HG03066 (cell line): ENCODE data around the gene MCUR1.
"Not testable (repeated sequence)": the region's sequence is repeated elsewhere in the genome, so short reads cannot be mapped to it uniquely, and the experiment has no call there.

Experiments used
- ATAC-seq: cut with Tn5 transposase; IDR thresholded peaks from one replicate; pipeline ENCODE4 v1.9.1; 2021; ENCODE audit warnings: low read depth; ENCODE audit not compliant: unreplicated experiment

MCUR1 gene, protein sequence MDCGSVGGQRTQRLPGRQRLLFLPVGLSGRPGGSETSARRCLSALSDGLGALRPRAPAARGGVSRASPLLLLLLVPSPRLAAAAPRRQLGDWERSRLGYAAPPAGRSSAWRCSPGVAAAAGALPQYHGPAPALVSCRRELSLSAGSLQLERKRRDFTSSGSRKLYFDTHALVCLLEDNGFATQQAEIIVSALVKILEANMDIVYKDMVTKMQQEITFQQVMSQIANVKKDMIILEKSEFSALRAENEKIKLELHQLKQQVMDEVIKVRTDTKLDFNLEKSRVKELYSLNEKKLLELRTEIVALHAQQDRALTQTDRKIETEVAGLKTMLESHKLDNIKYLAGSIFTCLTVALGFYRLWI

DNA sequence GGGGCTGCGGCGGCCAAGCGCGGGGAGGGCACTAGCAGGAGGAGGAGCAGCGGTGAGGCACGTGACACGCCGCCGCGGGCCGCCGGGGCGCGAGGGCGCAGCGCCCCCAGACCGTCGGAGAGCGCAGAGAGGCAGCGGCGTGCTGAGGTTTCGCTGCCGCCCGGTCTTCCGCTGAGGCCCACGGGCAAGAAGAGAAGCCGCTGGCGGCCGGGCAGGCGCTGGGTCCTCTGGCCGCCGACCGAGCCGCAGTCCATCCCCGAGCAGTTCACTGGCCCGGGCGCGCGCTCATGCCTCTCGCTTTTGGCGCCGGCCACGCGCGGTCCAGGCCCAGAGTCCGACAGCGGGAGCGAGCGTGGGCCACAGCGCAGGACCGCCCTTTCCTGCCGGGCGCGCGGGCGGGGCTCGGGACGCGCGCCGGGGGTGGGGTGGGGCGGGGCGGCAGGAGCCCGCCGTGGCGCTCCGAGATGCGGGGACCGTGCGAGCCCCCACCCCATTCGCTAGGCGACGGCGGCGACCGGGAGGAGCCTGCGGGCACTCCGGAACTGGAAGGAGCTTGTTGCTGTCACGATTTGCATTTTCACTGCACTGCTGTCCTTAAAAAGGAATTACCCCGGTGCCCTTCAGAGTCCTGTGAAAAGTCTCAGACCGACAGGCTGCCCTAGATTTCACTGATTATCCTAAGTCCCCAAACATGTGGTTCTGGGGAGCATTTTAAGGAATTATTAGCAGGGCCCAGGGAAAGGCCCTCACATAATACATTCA lies at the start of gene MCUR1:
MCUR1 (minus strand) TSS at position 382 of the 762 bp plus-strand sequence; CDS start at position 254, 128 bp downstream.
- peak; percentile 78 for ATAC-seq

DNA sequence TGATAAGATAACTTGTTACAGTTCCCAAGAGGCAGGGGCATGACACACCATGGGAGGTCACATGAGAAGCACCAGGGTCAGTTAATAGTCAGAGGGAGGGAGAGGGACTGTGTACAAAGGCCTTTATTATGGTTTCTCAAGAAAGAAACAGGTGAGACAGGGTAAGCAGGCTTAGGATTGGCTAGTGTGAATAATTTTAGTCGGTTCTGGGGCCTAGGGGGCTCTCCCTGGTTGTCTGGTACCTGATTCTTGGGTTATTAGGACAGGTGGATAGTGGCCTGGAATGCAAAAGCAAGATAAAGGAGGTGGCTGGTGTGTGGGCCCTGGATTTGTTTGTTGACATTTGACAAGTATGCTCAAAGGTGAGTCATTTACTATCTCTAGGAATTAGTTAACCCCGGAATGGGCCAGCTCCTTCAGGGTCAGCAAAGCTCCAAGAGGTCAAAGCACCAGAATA lies 49.4 kb upstream of the MCUR1 start:
- ATAC-seq = no peak

DNA sequence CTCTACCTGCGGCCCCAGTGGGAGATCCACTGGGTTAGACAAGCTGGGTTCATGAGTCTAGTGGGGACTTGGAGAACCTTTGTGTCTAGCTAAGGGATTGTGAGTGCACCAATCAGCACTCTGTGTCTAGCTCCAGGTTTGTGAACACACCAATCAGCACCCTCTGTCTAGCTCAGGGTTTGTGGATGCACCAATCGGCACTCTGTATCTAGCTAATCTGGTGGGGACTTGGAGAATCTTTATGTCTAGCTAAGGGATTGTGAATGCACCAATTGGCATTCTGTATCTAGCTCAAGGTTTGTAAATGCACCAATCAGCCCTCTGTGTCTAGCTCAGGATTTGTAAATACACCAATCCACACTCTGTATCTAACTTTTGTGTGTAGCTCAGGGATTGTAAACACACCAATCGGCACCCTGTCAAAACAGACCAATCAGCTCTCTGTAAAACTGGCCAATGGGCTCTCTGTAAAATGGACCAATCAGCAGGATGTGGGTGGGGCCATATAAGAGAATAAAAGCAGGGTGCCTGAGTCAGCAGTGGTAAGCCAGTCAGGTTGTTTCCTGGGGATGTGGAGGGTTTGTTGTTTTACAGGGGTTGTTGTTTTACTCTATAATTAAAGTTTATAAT lies 46.3 kb upstream of the MCUR1 start:
- not testable (repeated sequence) for ATAC-seq

GRCh38 chr6:13859871-13860555 lies 45.7 kb upstream of the MCUR1 start:
- no peak for ATAC-seq

DNA sequence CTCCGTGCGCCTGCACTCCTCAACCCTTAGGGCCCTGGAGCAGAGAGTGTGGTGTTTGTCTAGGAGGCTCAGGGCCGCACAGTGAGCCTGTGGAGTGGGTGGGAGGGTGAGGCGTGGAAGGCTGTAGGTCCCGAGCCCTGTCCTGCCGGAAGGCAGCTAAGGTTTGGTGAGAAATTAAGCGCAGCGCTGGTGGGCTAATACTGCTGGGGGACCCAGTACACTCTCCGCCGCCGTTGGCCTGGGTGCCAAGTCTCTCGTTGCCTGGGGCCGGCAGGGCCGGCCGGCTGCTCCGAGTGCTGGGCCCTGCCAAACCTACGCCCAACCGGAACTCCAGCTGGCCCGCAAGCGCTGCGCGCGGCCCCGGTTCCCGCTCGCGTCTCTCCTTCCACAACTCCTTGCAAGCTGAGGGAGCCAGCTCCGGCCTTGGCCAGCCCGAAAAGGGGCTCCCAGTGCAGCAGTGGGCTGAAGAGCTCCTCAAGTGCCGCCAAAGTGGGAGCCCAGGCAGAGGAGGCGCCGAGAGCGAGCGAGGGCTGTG lies 40.4 kb upstream of the MCUR1 start:
- no peak for ATAC-seq

GRCh38 chr6:13853871-13854270 lies 39.5 kb upstream of the MCUR1 start:
- no peak for ATAC-seq

DNA sequence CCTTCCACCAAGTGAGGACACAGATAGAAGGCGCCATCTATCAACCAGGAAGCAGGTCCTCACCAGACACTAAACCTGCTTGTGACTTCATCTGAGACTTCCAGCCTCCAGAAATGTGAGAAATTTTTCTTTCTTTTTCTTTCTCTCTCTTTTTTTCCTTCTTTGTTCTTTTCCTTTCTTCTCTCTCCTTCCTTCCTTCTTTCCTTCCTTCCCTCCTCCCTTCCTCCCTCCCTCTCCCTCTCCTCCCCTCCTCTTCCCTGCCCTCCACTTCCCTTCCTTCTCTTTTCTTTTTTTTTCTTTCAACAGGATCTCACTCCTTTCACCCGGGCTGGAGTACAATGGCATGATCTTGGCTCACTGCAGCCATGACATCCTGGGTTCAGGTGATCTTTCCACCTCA lies 37.4 kb upstream of the MCUR1 start:
- no peak for ATAC-seq

DNA sequence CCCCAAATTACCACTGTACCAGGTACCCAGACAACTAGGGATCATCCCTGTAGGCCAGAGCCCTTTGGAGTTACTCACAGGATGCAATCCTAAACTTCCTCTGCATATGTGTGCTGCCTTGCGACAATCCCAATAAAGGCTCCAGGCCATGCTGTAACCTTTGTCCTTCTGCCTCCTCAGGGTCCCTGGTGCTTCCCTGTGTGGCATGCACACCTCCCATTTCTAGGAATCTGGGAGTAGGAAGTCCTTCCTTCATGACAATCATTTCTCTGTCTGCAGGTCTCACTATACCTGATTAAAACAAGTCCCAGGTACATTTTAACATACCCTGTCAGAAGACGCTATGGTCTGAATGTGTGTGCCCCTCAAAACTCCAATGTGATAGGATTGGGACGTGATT lies 37.0 kb upstream of the MCUR1 start:
- no peak for ATAC-seq

GRCh38 chr6:13850690-13851089 lies 36.3 kb upstream of the MCUR1 start:
- not testable (repeated sequence) for ATAC-seq

- no peak for ATAC-seq
These were observed 34.3 kb upstream of the MCUR1 start for GRCh38 chr6:13848522-13849150.

DNA sequence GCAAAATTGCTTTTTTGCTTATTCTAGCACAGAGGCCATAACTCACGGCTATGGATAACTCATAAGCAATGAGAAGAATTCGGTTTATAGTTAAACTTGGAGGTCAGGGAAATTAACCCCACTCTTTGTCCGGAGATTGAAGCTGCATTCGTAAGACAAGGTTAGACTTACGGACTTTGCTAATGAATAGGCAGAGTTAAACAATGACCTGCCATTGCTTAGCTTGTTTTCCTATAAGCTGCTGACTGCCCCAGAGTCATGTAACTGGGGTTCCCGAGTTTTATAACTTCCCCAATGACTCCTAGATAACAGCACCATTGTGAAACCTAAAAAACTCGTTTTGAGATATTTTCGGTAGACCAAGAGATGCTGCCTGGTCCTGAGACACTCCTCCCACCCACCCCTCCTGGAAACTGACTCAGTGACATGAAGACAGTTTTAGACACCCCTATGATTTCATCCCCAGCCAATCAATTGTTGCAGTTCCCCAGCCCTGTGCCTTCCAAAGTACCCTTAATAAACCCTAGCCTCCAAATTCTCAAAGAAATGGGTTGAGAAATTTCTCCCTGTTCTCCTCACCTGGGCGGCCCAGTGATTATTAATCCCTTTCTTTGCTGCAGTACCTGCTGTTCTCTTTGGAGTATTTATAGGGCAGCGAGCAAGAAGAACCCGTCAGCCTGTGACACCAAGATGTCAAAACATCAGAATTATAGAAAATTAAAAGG lies 33.1 kb upstream of the MCUR1 start:
- ATAC-seq = no peak

GRCh38 chr6:13846841-13847240 lies 32.5 kb upstream of the MCUR1 start:
- ATAC-seq = no peak

- ATAC-seq = no peak
These were observed 27.6 kb upstream of the MCUR1 start for GRCh38 chr6:13841936-13842335.

DNA sequence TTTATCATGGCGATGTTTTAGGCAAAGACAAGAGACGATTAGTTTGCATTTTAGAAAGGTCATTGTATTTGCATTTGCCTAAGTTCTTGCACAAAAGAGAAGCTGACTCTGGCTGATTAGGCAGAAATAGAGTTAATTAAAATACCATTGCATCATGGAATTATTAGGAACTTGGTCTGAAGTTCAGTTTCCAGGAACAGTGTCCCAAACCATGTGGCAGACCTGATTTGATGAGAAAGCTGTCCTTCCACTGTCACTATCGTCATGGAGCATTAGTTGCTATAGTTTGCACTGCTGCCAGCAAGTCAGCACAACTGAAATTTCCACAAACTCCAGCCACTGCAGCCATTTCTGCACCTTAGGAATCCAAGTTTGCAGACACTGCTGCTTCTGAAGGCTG lies 24.3 kb upstream of the MCUR1 start:
- no peak for ATAC-seq

DNA sequence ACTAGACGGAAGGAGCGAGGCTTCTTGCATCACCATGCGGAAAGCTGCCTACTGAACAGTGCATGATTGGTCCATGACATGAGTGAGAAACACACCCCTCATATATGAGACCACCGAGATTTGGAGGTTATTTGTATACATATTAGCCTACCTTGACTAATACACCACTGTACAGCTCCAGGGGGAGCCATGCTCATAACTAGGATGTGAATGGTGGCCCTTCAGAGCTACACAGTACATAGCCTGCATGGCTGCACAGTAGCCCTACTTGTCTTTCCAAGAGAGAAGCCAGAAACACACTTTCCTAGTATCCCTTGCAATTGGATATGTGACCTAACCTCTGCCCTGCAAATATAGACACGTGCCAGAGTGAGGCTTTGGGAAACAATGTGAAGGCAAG lies 21.8 kb upstream of the MCUR1 start:
- ATAC-seq = no peak

GRCh38 chr6:13834790-13835189 lies 20.4 kb upstream of the MCUR1 start:
- no peak for ATAC-seq

- ATAC-seq = not testable (repeated sequence)
These were observed 19.7 kb upstream of the MCUR1 start for GRCh38 chr6:13834018-13834417.

DNA sequence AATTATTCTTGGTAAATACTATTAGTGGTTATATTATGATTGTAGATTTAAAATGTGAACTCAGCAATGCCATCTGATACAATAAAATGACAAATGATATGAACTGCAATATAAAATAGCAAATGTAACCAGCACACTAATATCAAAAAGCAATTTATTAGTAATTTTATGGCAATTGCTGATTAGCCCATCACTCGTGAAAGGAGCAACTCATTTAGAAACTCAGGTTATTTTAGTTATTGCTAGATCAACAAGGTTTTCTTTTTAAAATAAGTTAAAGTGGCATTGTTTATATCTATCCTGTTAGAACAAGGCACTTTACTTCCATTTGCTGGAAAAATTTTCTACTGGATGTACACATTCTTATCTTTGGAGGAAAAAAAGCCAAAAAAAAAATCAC lies 18.4 kb upstream of the MCUR1 start:
- ATAC-seq = no peak

- ATAC-seq = peak; percentile 60
These were observed 17.3 kb upstream of the MCUR1 start for GRCh38 chr6:13831615-13832014.
